Effector memory CD4-positive, alpha-beta T cell (primary cell): Measurements from ENCODE around the gene GPC6.

Experiments used
- DNase-seq, 3 donors: peaks; one replicate each; pipeline ENCODE4 v3.0.0-alpha.2; 2020
- H3K27ac ChIP-seq: 2 replicates; pipeline ENCODE4 v1.7.0; 2013; ENCODE audit warnings: mild to moderate bottlenecking, low read length, moderate library complexity; ENCODE audit not compliant: insufficient read depth, poor library complexity, severe bottlenecking
- H3K27me3 ChIP-seq: replicated peaks from 2 replicates; pipeline ENCODE4 v1.7.0; 2013; ENCODE audit warnings: mild to moderate bottlenecking, low read length; ENCODE audit not compliant: insufficient read depth, control insufficient read depth, poor library complexity, severe bottlenecking
- H3K36me3 ChIP-seq: 2 replicates; pipeline ENCODE4 v1.7.0; 2013; ENCODE audit warnings: mild to moderate bottlenecking, low read length, moderate library complexity; ENCODE audit not compliant: control insufficient read depth, insufficient read depth
- H3K4me1 ChIP-seq: 2 replicates; pipeline ENCODE4 v1.7.0; 2013; ENCODE audit warnings: low read length, mild to moderate bottlenecking; ENCODE audit not compliant: control insufficient read depth, insufficient read depth, poor library complexity, severe bottlenecking
- H3K4me3 ChIP-seq: 2 replicates; pipeline ENCODE4 v1.7.0; 2013; ENCODE audit warnings: low read length, low read depth, mild to moderate bottlenecking; ENCODE audit not compliant: insufficient read depth, poor library complexity, severe bottlenecking
- H3K9me3 ChIP-seq: 2 replicates; pipeline ENCODE4 v1.7.0; 2013; ENCODE audit warnings: mild to moderate bottlenecking, low read length, moderate library complexity; ENCODE audit not compliant: control insufficient read depth

GPC6 gene

DNA sequence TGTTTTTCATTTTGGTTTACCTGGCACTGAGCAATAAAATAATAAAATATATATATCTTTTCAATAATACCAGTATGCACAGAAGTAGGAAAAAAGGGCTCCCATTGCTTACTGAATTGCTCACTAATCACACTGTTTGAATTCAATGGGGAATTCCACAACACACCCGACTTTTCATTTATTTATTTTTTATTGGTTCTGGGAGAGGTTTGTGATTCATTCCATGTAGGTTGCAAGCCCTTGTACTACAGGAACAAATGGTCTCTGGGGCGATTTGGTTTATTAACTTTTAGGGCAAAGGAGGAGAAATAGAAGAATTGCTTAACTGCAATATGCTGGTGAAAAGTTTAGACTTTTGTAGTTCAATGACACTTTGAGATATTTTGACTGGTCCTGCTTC lies 1045.4 kb downstream of the GPC6 start:
- H3K4me3 ChIP-seq: no peak overlapping the region
- H3K4me1 ChIP-seq: no peaks in the 10 kb centered on the region
- no peak overlapping the region for H3K27ac ChIP-seq
- no peaks in the 10 kb centered on the region for H3K27me3 ChIP-seq
- no peaks in the 10 kb centered on the region for H3K36me3 ChIP-seq
- H3K9me3 ChIP-seq: no peaks in the 10 kb centered on the region
- DNase-seq: no peak

DNA sequence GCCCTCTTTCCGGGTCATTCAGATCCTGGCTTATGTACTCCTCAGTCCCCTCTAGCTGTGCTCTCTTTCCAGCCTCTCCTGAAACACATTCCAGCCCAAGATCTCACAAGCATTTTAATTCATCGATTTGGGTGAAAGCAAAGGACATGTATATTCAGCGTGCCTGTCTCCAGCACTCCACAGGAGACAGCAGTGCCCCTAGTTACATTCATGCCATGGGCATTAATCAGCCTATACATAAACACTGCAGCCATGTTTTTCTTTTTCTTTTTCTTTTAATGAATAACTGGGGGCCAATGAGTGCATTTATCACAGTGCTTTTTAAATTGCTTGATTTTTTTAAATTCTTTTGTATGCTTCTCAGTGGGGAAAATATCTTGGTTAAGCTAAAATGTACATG lies 1053.7 kb downstream of the GPC6 start:
- Histone ChIP-seq H3K27me3 (no peaks in the 10 kb centered on the region), H3K9me3 (no peaks in the 10 kb centered on the region), H3K4me3 (no peak overlapping the region), H3K36me3 (no peaks in the 10 kb centered on the region), H3K4me1 (no peaks in the 10 kb centered on the region), H3K27ac (no peak overlapping the region)
- DNase-seq: no peak

DNA sequence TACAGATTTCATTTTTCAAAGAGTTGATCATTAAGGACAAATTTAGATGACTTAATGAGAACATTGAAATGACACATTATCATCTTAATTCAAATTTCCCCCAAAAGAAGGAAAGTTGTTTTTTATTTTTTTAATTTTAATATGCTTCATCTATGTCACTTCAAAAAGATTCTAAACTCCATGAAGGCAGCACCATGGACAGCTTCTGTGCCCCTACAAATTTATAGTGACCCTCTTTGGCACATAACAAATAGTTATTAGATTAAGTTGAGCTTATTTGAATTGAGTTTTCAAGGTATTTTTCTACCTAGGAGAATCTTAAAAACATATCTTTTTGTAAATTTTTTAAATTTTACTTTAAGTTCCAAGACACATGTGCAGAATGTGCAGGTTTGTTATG lies 1054.2 kb downstream of the GPC6 start:
- Histone ChIP-seq H3K9me3 (no peaks in the 10 kb centered on the region), H3K4me3 (no peak overlapping the region), H3K27me3 (no peaks in the 10 kb centered on the region), H3K36me3 (no peaks in the 10 kb centered on the region), H3K27ac (no peak overlapping the region), H3K4me1 (no peaks in the 10 kb centered on the region)
- DNase-seq: no peak

DNA sequence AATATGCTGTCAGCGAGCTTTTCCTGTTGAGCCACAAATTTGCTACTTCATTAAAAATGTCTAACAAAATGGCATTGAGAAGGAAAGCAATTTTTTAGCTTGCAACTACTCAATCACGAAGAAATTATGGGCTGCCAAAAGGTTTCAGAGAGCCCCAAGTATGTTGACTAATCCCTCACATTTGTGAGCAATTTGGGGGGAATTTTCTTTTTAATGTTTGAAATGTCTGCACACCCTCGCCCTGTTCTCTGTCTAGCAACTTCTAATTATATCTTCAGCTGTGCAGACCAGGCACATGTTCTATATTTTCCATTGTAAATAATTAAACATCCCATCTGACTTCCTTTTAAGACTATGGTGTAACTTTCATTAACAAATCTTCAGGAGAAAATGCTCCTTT lies 1060.0 kb downstream of the GPC6 start:
- Histone ChIP-seq H3K4me1 (no peaks in the 10 kb centered on the region), H3K9me3 (no peaks in the 10 kb centered on the region), H3K36me3 (no peaks in the 10 kb centered on the region), H3K4me3 (no peak overlapping the region), H3K27me3 (no peaks in the 10 kb centered on the region), H3K27ac (no peak overlapping the region)
- no peak for DNase-seq

DNA sequence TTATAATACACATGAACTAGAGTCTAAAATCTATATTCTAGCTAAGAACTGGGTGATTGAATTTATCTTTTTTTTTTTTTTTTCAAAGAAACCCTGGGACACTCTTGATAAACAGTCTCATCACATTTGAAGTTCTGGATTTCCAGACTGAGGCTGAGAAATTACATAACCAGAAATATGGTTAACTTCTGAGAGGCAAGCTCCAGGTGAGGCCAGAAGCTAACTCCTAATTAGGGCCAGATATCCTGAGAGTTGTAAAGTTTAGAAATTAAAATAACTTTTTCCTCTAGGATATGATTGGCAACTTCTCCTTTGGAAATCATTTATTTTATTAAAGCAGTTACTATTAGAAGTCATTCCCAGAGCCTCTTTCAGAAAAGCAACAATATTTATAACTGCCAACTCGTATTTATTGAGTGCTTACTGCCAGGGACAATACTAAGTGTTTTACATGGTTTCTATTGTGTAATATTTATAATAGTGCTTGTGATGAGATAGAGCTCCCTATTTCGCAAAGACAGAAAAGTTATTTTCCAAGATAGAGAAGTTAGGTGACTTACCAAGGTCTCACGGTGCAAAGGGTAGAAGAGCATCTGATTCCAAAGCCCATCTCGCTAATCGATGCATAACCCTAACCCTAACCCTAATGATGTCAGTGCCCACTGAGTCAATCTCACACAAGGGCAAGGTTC lies 1065.2 kb downstream of the GPC6 start:
- H3K9me3 ChIP-seq: no peaks in the 10 kb centered on the region
- H3K4me3 ChIP-seq: no peak overlapping the region
- H3K27ac ChIP-seq: no peak overlapping the region
- no peaks in the 10 kb centered on the region for H3K27me3 ChIP-seq
- DNase-seq: no peak
- no peaks in the 10 kb centered on the region for H3K4me1 ChIP-seq
- H3K36me3 ChIP-seq: no peaks in the 10 kb centered on the region

DNA sequence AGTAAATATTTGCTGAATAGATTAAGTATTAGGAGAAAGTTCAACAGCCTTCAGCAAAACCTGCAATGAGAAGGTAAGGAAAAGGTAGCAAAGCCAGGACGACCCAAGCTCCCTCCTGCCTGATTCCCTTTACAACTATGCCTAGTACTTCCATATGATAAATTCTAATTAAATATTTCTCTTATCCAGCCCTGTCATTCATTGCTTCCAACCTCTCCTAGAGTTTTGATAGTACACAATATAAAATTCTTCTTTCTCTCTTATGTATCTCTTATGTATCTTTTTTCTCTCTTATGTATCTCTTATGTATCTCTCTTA lies 1065.7 kb downstream of the GPC6 start:
- no peak overlapping the region for H3K27ac ChIP-seq
- no peaks in the 10 kb centered on the region for H3K36me3 ChIP-seq
- DNase-seq: no peak
- H3K4me1 ChIP-seq: no peaks in the 10 kb centered on the region
- no peaks in the 10 kb centered on the region for H3K27me3 ChIP-seq
- H3K4me3 ChIP-seq: no peak overlapping the region
- no peaks in the 10 kb centered on the region for H3K9me3 ChIP-seq

DNA sequence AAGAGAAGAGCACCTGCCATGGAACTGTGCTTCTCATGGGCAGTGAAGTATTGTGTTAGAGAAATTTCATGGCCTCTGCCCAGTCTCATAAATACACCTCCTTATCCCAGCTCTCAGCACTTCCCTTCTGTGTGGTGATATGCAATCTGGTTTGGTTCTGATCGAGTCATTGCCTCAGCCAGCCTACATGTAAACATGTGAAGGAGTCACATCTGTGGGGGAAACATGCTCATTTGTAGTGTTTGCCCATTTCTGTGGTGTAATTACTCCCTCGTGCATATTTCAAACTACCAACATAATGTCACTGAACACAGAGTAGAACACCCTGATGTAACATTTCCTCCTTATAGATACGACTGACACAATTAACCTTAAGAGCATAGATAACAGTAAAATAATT lies 1069.9 kb downstream of the GPC6 start:
- H3K27ac ChIP-seq: no peak overlapping the region
- H3K4me3 ChIP-seq: no peak overlapping the region
- no peaks in the 10 kb centered on the region for H3K9me3 ChIP-seq
- no peaks in the 10 kb centered on the region for H3K27me3 ChIP-seq
- H3K4me1 ChIP-seq: no peaks in the 10 kb centered on the region
- DNase-seq: no peak
- H3K36me3 ChIP-seq: no peaks in the 10 kb centered on the region

DNA sequence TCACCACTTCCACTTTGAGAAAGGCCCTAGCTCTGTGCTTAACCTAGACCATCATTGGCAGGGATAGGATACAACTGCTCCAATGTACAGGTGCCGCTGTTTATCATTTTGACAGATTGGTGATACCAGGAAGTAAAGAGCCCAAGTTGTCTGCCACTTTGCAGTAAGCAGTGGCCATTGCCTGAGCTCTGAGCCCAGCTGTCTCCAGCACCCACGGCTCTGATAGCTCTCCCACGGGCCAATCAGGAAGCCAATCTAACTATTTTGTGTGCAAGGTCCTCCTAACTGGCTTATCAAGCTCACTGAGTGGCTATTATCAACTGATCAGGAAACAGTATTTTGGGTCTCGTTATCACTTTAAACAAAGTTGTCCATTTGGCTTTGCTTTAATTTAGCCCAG lies 1071.7 kb downstream of the GPC6 start:
- Histone ChIP-seq H3K36me3 (no peaks in the 10 kb centered on the region), H3K27me3 (no peaks in the 10 kb centered on the region), H3K4me3 (no peak overlapping the region), H3K9me3 (no peaks in the 10 kb centered on the region), H3K4me1 (no peaks in the 10 kb centered on the region), H3K27ac (no peak overlapping the region)
- no peak for DNase-seq

DNA sequence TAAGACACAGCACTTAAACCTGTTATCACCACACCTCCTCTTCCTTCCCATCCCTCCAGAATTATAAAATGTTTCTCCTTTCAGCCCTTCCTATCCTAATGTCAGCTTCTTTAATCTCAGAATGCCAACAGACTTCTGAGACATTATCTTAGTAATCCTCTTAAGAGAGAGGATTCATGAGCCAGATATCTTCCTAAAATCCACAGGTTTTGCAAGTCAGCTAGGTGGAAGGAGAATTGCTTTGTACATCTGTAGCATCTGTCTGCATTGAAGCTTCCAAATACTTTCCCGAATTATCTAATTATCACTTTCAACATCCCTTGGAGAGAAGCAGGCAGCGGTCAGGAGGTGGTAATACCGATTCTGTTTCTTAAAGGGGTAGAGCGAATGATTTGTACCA lies 1073.8 kb downstream of the GPC6 start:
- no peaks in the 10 kb centered on the region for H3K4me1 ChIP-seq
- H3K36me3 ChIP-seq: no peaks in the 10 kb centered on the region
- H3K27ac ChIP-seq: no peak overlapping the region
- DNase-seq: no peak
- H3K27me3 ChIP-seq: no peaks in the 10 kb centered on the region
- H3K9me3 ChIP-seq: no peaks in the 10 kb centered on the region
- H3K4me3 ChIP-seq: no peak overlapping the region

DNA sequence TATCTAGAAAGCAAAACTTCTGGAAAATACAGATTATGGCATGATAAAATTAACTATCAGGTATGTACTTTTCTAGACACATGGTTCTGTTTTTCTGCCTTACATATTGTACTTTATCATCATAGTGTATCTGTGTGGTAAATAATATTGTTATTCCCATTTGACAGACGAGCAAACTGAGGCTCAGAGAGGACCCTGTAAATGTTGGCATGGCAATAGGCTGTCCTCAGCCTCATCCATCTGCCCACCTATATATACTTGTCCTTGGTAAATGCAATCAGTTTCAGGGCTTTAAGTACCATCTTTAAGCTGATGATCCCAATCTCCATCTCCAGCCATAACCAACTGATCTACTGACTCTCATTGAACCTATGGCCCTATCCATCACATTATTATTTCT lies 1074.9 kb downstream of the GPC6 start:
- H3K9me3 ChIP-seq: no peaks in the 10 kb centered on the region
- H3K27ac ChIP-seq: no peak overlapping the region
- H3K4me1 ChIP-seq: no peaks in the 10 kb centered on the region
- DNase-seq: no peak
- H3K36me3 ChIP-seq: no peaks in the 10 kb centered on the region
- H3K27me3 ChIP-seq: no peaks in the 10 kb centered on the region
- no peak overlapping the region for H3K4me3 ChIP-seq
